Mesendoderm (in vitro differentiated cells): ENCODE results near the gene S100A9.

ENCODE experiments used
- DNase-seq: peaks from one replicate; pipeline ENCODE4 v3.0.0; 2013
- H2AK5ac ChIP-seq: 2 replicates; pipeline ENCODE4 v1.6.1; 2013; ENCODE audit warnings: low read length, inconsistent platforms
- H2BK120ac ChIP-seq: 2 replicates; pipeline ENCODE4 v1.6.1; 2013; ENCODE audit warnings: low read depth, mild to moderate bottlenecking, low read length, moderate library complexity, mixed read lengths
- H2BK15ac ChIP-seq: replicated peaks from 2 replicates; pipeline ENCODE4 v1.6.1; 2013; ENCODE audit warnings: low read depth, mild to moderate bottlenecking, moderate library complexity
- H2BK5ac ChIP-seq: 2 replicates; pipeline ENCODE4 v1.6.1; 2013; ENCODE audit warnings: low read length, inconsistent platforms
- H3K18ac ChIP-seq: 2 replicates; pipeline ENCODE4 v1.6.1; 2013; ENCODE audit warnings: mild to moderate bottlenecking, low read length, mixed read lengths
- H3K23ac ChIP-seq: one replicate; pipeline ENCODE4 v1.6.1; 2013; ENCODE audit warnings: low read length
- H3K27ac ChIP-seq: 2 replicates; pipeline ENCODE4 v1.5.1; 2013; ENCODE audit warnings: low read depth, mild to moderate bottlenecking, inconsistent platforms, low read length, moderate library complexity
- H3K27me3 ChIP-seq: 2 replicates; pipeline ENCODE4 v1.6.1; 2013; ENCODE audit warnings: low read length, control low read depth, mild to moderate bottlenecking, inconsistent platforms; ENCODE audit not compliant: insufficient read depth, poor library complexity
- H3K36me3 ChIP-seq: 2 replicates; pipeline ENCODE4 v1.6.1; 2013; ENCODE audit warnings: low read length, inconsistent platforms; ENCODE audit not compliant: control insufficient read depth, insufficient read depth
- H3K4ac ChIP-seq: one replicate; pipeline ENCODE4 v1.6.1; 2013; ENCODE audit warnings: low read depth, mild to moderate bottlenecking, low read length, moderate library complexity
- H3K4me1 ChIP-seq: 2 replicates; pipeline ENCODE4 v1.6.1; 2013; ENCODE audit warnings: low read depth, low read length, inconsistent platforms; ENCODE audit not compliant: control insufficient read depth
- H3K4me2 ChIP-seq: 2 replicates; pipeline ENCODE4 v1.6.1; 2013; ENCODE audit warnings: low read length
- H3K4me3 ChIP-seq: 2 replicates; pipeline ENCODE4 v1.5.1; 2013; ENCODE audit warnings: mild to moderate bottlenecking, low read length
- H3K56ac ChIP-seq: one replicate; pipeline ENCODE4 v1.6.1; 2013; ENCODE audit warnings: low read length
- H3K79me1 ChIP-seq: 2 replicates; pipeline ENCODE4 v1.6.1; 2013; ENCODE audit warnings: low read length, inconsistent platforms
- H3K79me2 ChIP-seq: 2 replicates; pipeline ENCODE4 v1.6.1; 2013; ENCODE audit warnings: mild to moderate bottlenecking, low read length; ENCODE audit not compliant: control insufficient read depth, insufficient read depth
- H3K9ac ChIP-seq: 2 replicates; pipeline ENCODE4 v1.6.1; 2013; ENCODE audit warnings: low read length, inconsistent platforms
- H4K5ac ChIP-seq: one replicate; pipeline ENCODE4 v1.6.1; 2013; ENCODE audit warnings: low read length
- H4K8ac ChIP-seq: one replicate; pipeline ENCODE4 v1.6.1; 2013; ENCODE audit warnings: low read depth, mild to moderate bottlenecking, control low read depth, low read length, moderate library complexity
- WGBS: extraction: QIAGEN DNeasy Blood & Tissue Kit; methylation state at CpG from one replicate; pipeline ENCODE4 v1.1.7; 2013; ENCODE audit warnings: low lambda C conversion rate, missing lambda C conversion rate; ENCODE audit not compliant: insufficient coverage; ENCODE audit errors: extremely low coverage; 5-methylcytosine and 5-hydroxymethylcytosine counted together

Gene S100A9

DNA sequence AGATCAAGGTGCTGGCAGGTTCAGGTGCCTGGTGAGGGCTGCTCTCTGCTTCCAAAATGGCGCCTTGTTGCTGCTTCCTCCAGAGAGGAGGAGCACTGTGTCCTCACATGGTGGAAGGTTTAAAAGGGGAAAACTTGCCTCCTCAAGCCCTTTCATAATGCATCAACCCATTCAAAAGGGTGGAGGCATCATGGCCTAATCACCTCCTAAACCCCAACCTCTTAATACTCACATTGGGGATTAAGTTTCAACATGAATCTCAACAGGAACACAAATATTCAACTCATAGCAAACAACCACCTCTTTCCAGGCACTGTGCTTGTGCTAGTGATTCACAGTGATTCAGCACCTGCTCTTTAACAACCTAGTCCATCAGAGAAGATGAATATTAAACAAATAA lies 13.6 kb downstream of the S100A9 start:
- H3K36me3 ChIP-seq: no peaks in the 10 kb centered on the region
- H3K79me1 ChIP-seq: no peaks in the 10 kb centered on the region
- no peak overlapping the region for H3K27ac ChIP-seq
- H2BK5ac ChIP-seq: no peak overlapping the region
- H2BK120ac ChIP-seq: no peak overlapping the region
- H3K79me2 ChIP-seq: no peaks in the 10 kb centered on the region
- DNase-seq: no peak
- H3K56ac ChIP-seq: no peak overlapping the region
- H2AK5ac ChIP-seq: no peak overlapping the region
- no peak overlapping the region for H4K8ac ChIP-seq
- H3K9ac ChIP-seq: no peak overlapping the region
- no peaks in the 10 kb centered on the region for H3K4me1 ChIP-seq
- H2BK15ac ChIP-seq: no peak overlapping the region
- H4K5ac ChIP-seq: no peak overlapping the region
- H3K4me2 ChIP-seq: no peak overlapping the region
- H3K4ac ChIP-seq: no peak overlapping the region
- H3K23ac ChIP-seq: no peak overlapping the region
- no peak overlapping the region for H3K18ac ChIP-seq
- no peak overlapping the region for H3K4me3 ChIP-seq
- no peaks in the 10 kb centered on the region for H3K27me3 ChIP-seq
- WGBS: no CpG with 5 or more reads among the region's 1 CpG

DNA sequence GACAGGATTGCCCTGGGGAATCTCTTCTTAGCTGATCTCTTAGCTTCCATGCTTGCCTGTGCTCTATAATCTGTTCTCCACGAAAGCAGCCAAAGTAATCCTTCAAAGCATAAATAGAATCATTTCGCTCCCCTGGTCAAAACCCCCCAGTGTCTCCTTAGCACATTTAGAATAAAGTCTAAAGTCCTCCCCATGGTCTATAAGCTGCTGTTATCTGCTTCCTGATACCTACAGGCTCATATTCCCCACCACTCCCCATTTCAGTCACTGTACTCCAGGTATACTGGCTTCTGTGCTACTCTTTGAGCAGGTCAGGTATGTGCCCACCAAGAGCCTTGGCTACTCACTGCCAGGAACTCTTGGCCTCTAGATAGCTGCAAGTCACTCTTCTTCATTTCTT lies 14.9 kb downstream of the S100A9 start:
- no peak overlapping the region for H3K18ac ChIP-seq
- H3K4me2 ChIP-seq: no peak overlapping the region
- no peak overlapping the region for H2BK120ac ChIP-seq
- no peaks in the 10 kb centered on the region for H3K36me3 ChIP-seq
- no peak overlapping the region for H4K5ac ChIP-seq
- no peak overlapping the region for H3K23ac ChIP-seq
- H3K4me1 ChIP-seq: no peaks in the 10 kb centered on the region
- no peaks in the 10 kb centered on the region for H3K79me2 ChIP-seq
- no peak overlapping the region for H2BK15ac ChIP-seq
- no peak overlapping the region for H3K9ac ChIP-seq
- H3K4ac ChIP-seq: no peak overlapping the region
- no peak overlapping the region for H4K8ac ChIP-seq
- H3K27me3 ChIP-seq: no peaks in the 10 kb centered on the region
- no peak overlapping the region for H2BK5ac ChIP-seq
- no peak overlapping the region for H3K4me3 ChIP-seq
- no peak overlapping the region for H3K27ac ChIP-seq
- no peak overlapping the region for H3K56ac ChIP-seq
- H2AK5ac ChIP-seq: no peak overlapping the region
- no CpG with 5 or more reads among the region's 2 CpGs for WGBS
- DNase-seq: no peak
- H3K79me1 ChIP-seq: no peaks in the 10 kb centered on the region

DNA sequence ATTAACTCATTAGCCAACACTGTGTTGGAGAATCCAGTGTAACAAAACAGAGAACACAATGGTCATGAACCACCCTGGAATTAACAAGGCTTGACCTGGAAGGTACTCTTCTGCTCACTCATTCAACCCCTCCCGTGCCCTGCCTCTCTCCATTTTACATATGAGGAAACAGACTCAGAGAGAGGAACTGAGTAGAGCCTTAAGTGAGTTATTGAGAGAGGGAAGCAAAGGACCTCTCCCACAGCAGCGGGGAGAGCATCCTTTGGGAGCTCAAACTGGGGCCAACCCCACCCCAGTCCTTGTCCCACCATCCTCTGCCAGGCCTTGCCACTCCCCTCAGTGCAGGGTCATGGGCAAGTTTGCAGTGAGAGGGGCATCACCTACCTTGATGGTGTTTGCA lies 16.4 kb downstream of the S100A9 start:
- Histone ChIP-seq H3K4me2 (no peak overlapping the region), H3K79me1 (no peaks in the 10 kb centered on the region), H3K27me3 (no peaks in the 10 kb centered on the region), H3K27ac (no peak overlapping the region), H2BK5ac (no peak overlapping the region), H3K79me2 (no peaks in the 10 kb centered on the region), H2BK15ac (no peak overlapping the region), H3K36me3 (no peaks in the 10 kb centered on the region), H4K5ac (no peak overlapping the region), H3K18ac (no peak overlapping the region), H3K56ac (no peak overlapping the region), H3K9ac (no peak overlapping the region), H3K4ac (no peak overlapping the region), H3K4me3 (no peak overlapping the region), H2BK120ac (no peak overlapping the region), H3K23ac (no peak overlapping the region), H4K8ac (no peak overlapping the region), H3K4me1 (no peaks in the 10 kb centered on the region), H2AK5ac (no peak overlapping the region)
- no peak for DNase-seq
- WGBS: no CpG with 5 or more reads among the region's 2 CpGs

DNA sequence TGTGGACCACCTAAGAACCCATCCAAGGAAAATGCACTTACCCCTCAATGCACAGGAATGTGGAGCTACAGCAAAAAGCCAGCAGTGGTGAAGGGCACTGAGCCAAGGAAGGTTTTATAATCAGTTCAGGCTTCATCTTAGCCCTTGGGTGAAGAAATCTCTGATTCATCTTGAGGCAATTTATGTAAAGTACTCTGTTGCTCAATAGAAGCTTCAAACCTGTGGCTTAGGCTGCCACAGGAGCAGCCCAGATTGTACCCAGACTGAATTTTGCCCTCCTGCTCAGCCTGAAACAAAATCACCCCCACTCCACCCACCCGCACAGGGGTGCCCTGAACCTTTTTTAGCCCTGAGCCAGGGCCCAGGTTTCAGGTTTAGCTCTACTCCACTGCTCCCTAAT lies 17.9 kb downstream of the S100A9 start, which contains the start of gene S100A12:
TSS of gene S100A12 (minus strand) at position 111 of the 400 bp plus-strand sequence. CDS start 1,029 bp downstream, outside the sequence.
- WGBS: no CpG with 5 or more reads among the region's 1 CpG
- no peak for DNase-seq

DNA sequence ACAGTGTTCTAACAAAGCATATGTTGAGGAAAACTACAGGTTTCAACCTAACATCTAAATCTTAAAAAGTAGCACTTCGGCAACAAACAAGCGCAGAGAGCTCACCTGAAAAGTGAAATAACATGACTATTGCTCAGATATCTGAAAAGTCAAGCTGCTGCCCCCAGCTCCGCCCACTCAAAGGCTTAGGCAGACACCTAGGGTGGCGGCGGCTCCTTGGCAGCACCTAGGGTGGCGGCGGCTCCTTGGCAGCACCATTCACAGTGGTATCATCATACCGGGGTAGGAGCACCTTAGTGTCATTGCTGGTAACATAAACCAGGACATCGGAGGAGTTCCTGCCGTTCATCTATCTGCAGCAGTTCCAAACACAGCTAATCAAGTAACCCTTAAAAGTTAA lies 21.9 kb downstream of the S100A9 start:
- no CpG with 5 or more reads among the region's 10 CpGs for WGBS
- no peaks in the 10 kb centered on the region for H3K27me3 ChIP-seq
- no peak for DNase-seq
- H3K36me3 ChIP-seq: no peaks in the 10 kb centered on the region
- H2AK5ac ChIP-seq: no peak overlapping the region
- H3K79me2 ChIP-seq: no peaks in the 10 kb centered on the region
- no peaks in the 10 kb centered on the region for H3K79me1 ChIP-seq
- H2BK120ac ChIP-seq: no peak overlapping the region
- no peak overlapping the region for H3K4ac ChIP-seq
- no peak overlapping the region for H2BK15ac ChIP-seq
- no peaks in the 10 kb centered on the region for H3K4me1 ChIP-seq
- H3K18ac ChIP-seq: no peak overlapping the region
- no peak overlapping the region for H2BK5ac ChIP-seq
- no peak overlapping the region for H3K4me2 ChIP-seq
- H3K27ac ChIP-seq: no peak overlapping the region
- no peak overlapping the region for H3K9ac ChIP-seq
- H4K8ac ChIP-seq: no peak overlapping the region
- no peak overlapping the region for H3K56ac ChIP-seq
- no peak overlapping the region for H3K23ac ChIP-seq
- no peak overlapping the region for H3K4me3 ChIP-seq
- H4K5ac ChIP-seq: no peak overlapping the region

More for the DNA sequence above, 17.9 kb downstream of the S100A9 start, which contains the start of gene S100A12:
- H3K27me3 ChIP-seq: no peaks in the 10 kb centered on the region
- H2BK15ac ChIP-seq: no peak within 1 kb of the TSS
- no peak within 1 kb of the TSS for H2BK5ac ChIP-seq
- H3K36me3 ChIP-seq: no peaks in the 10 kb centered on the region
- H3K79me1 ChIP-seq: no peaks in the 10 kb centered on the region
- no peak within 1 kb of the TSS for H3K27ac ChIP-seq
- no peak within 1 kb of the TSS for H3K4me3 ChIP-seq
- no peak within 1 kb of the TSS for H3K4ac ChIP-seq
- no peak within 1 kb of the TSS for H3K18ac ChIP-seq
- H2BK120ac ChIP-seq: no peak within 1 kb of the TSS
- no peaks in the 10 kb centered on the region for H3K4me1 ChIP-seq
- no peak within 1 kb of the TSS for H4K5ac ChIP-seq
- H2AK5ac ChIP-seq: no peak within 1 kb of the TSS
- H3K79me2 ChIP-seq: no peaks in the 10 kb centered on the region
- H3K4me2 ChIP-seq: no peak within 1 kb of the TSS
- H3K56ac ChIP-seq: no peak within 1 kb of the TSS
- no peak within 1 kb of the TSS for H4K8ac ChIP-seq
- no peak within 1 kb of the TSS for H3K9ac ChIP-seq
- H3K23ac ChIP-seq: no peak within 1 kb of the TSS

DNA sequence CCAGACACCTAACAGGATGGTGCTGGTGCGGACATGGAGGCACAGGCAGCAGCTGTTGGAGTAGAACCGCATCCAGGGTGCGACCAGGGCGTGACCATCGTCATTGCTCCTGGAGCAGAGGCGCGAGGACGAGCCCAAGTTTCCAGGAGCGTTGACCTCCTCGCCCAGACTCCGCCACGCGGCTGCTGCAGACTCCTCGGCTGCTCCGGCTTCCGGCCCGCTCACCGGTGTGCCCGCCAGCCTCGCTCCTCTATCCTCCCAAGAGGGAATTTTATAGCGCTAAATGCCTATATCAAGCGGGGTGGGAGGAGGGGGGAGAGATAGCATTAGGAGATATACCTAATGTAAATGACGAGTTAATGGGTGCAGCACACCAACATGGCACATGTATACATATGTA lies 23.1 kb downstream of the S100A9 start:
- Histone ChIP-seq H3K27ac (no peak overlapping the region), H3K56ac (no peak overlapping the region), H4K5ac (no peak overlapping the region), H2AK5ac (no peak overlapping the region), H3K27me3 (no peaks in the 10 kb centered on the region), H3K4me3 (no peak overlapping the region), H3K18ac (no peak overlapping the region), H3K4me1 (no peaks in the 10 kb centered on the region), H3K9ac (no peak overlapping the region), H3K23ac (no peak overlapping the region), H3K79me1 (no peaks in the 10 kb centered on the region), H3K4ac (no peak overlapping the region), H3K79me2 (no peaks in the 10 kb centered on the region), H3K4me2 (no peak overlapping the region), H2BK5ac (no peak overlapping the region), H3K36me3 (no peaks in the 10 kb centered on the region), H4K8ac (no peak overlapping the region), H2BK120ac (no peak overlapping the region), H2BK15ac (no peak overlapping the region)
- WGBS: no CpG with 5 or more reads among the region's 23 CpGs
- DNase-seq: no peak
